ENCODE results near the gene KIRREL3.

GRCh38 chr11:126469311-126469710 is 531.3 kb downstream of the KIRREL3 start:
- TF ChIP-seq CTCF (optimal IDR thresholded peaks at IDR 0.05 in 1 of 3, IDR thresholded peaks at IDR 0.05 in 1 of 3, conservative IDR thresholded peaks at IDR 0.05 in 1 of 3; ENCODE audit: extremely low read depth in 1 of 3, insufficient read depth in 2 of 3, low read length in 3 of 3) (no peak), EZH2 (IDR thresholded peaks at IDR 0.05; ENCODE audit: low read length) (no peak)
